Midbrain (tissue), 1 donor: Measurements from ENCODE around the gene CCN6.
A peak's percentile ranks its signal among the peaks of the same experiment; 100 is the strongest.
"Not testable (repeated sequence)": the region's sequence is repeated elsewhere in the genome, so short reads cannot be mapped to it uniquely, and the experiment has no call there.

ENCODE experiments used
- DNase-seq: peaks from one replicate; lab custom pipeline; 2025; lab: John Stamatoyannopoulos, UW

CCN6 gene

DNA sequence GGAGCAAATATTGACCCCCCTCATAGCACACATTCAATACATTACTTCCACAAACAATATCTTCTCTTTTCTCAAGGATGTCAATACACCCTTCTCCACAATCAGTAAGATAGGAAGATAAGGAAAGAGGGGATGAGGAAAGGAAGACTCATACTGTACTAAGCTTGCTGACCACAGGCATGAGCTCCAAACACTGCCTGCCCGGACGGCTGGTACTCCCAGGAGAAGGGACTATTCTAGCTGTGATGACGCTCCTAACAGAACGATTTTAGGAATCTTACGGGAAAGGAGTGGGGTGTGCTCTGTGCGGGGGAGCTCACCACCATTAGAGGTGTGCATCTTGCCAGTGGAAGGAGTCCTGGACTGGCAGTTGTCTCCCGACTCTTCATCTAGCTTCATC is 3.9 kb upstream of the CCN6 start:
- DNase-seq, result no peak

GRCh38 chr6:112050429-112050828 is 3.5 kb upstream of the CCN6 start:
- DNase-seq, result no peak

- DNase-seq, result not testable (repeated sequence)
Observed at GRCh38 chr6:112051251-112051740, 2.6 kb upstream of the CCN6 start.

- no peak for DNase-seq
Observed at GRCh38 chr6:112054555-112055190, 769 bp downstream of the CCN6 start.

GRCh38 chr6:112058243-112059032 is 4.5 kb downstream of the CCN6 start:
- DNase-seq, result no peak

GRCh38 chr6:112061605-112062004 is 7.7 kb downstream of the CCN6 start:
- DNase-seq, result no peak

- no peak for DNase-seq
Observed at GRCh38 chr6:112062966-112063365, 9.1 kb downstream of the CCN6 start.

DNA sequence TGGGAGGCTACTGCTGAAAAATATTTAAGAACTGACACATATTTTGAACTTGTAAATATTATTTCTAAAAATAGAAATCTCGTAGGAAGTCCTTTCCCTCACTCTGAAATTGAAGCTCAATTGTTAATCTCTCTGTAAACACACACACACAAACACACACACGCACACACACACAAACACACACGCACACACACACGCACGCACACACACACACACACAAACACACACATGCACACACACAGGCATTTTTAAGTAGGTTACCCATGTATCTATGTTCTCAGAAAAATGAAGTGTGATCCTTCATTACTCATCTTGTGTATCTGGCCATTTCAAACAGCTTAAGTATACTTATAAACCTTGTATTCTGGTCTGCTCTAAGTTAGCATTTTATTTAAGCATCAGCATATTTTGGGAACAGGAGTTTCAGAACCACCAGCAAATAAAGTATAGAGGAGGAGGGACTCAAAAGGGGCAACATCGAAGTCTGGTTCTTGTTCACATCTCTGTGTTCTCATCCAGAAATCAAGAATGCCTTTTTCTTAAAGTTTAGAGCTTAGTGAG is 11.6 kb downstream of the CCN6 start:
- DNase-seq, result no peak

DNA sequence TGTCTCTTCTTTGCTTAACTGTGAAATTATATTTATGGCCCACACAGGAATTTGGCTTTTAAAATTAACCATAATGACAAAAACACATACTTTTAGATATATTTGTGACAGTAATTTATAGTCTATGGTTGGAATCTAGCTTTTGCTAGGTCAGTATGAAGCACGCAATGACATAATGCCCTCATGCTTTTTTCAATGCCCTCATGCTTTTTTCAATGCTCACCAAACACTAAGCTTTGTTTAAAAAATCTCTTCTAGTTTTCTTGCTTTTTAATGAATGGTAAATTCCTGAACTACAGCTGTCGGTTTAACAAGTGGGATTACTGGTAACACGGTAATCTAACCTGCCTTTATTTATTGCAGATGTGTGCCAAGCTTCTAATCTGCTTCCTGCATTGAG is 12.7 kb downstream of the CCN6 start:
- no peak for DNase-seq

DNA sequence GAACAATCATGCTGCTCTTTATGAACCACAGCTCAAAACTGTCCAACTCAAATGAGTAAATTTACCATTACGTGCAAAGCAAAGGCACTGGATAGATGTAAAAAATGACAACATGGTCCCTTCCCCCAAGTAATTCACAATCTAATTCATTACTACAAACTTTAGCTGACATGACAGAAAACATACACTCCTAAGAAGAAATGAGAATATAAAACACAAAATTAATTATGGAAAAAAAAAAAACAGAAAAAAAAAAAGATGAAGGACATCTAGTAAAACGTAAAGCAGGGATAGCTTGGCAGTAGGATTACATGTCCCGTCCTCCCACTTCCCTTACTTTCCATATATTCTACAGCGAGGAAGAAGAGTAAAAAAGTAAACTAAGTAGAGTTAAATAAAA is 27.7 kb downstream of the CCN6 start:
- DNase-seq, result no peak

GRCh38 chr6:112085286-112086065 is 31.6 kb downstream of the CCN6 start:
- no peak for DNase-seq

DNA sequence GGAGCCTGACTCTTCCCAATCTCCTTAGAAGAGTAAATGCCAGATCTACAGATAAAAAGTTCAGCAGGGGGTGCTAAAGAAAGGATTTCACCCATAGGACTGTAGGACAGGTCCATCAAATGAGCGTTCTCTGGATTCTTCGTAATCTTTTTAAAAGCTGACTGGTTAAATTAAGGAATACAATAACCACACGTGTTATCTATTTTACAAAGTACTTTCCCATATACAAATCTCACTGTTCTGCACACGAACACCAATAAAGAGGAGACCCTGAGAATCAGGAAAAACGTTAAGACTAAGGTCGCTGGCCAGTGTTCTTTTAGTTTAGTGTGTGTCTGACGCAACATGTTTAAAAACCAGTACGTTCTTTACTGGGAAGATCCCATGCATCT is 32.8 kb downstream of the CCN6 start:
- DNase-seq, result peak; percentile 14

DNA sequence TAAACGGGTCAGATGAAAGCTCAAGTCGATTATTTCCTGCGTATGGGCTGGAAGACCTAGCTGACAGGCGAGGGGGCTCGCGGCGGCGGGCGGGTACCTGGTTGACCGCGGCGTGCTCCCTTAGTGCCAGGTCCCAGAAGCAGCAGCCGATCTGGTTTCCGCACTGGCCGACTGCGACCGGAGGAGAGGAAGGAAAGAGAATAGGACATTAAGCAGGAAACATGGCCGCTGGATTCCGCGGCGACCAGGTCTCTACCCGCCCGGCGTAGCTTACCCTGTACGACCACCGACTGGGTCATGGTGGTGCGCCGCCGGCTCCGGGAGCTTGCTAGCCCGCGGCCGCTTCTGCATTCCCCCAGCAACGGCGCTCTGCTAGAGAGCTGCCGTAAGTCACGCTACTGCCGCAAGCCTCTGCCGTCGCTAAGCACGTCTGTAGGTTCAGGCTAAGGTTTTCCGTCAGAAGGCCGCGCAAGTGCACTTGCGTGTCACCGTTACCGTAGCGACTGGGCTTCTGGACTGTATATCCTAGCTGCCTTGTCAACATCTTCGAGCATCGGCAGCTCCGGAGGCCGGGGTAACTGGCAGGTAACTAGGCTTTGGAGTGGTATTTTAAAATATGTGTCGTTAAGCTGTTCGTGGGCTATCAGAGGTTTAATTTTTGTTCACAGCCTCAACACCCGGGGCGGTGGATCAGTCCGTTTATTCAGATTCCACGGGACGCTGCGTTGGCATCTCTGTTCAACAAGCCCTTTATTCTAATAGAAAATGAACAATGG is 33.4 kb downstream of the CCN6 start, which contains the start of the genes FAM229B and TUBE1:
Gene FAM229B, plus strand, starts transcription at position 456 of the 776 bp plus-strand sequence. CDS start 11,693 bp downstream, outside the sequence.
Gene TUBE1, minus strand, starts transcription at position 347 of the 776 bp plus-strand sequence. Its CDS starts 48 bp downstream, at position 299.
- peak; percentile 95 for DNase-seq

DNA sequence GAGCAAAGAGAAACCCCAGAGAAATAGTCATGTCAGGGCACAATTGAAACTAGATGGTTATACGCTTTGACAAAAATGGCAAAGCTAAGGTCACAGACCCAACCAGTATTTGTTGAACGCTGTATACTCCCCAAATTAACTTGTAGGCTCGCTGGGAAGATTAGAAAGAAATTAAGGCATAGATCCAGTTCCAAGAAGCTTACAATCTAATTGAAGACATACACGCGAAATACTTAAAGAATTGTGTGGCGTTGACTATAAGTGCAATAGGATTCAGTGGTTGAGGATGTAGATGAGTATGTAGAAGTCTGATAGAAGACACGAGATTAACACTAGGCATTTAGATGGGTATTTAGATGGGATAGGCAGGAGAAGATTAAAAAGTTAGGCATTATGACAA is 34.0 kb downstream of the CCN6 start:
- no peak for DNase-seq

- no peak for DNase-seq
Observed at GRCh38 chr6:112096901-112097300, 43.0 kb downstream of the CCN6 start.

DNA sequence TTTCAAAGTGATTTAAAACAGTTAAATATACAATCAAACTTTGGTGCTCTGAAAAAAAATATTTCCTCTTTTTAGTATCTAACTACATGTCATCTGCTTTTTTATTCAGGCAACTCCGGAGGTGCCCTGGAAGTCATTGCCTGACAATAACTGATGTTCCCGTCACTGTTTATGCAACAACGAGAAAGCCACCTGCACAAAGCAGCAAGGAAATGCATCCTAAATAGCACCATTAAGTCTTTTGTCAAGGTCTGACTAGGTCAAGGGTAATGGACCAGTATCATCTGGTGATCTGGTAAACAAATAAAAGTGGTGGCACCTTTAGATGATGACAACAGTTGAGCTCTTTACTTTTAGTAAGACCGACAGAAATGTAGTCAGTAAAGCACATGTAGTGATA is 46.7 kb downstream of the CCN6 start:
- no peak for DNase-seq

DNA sequence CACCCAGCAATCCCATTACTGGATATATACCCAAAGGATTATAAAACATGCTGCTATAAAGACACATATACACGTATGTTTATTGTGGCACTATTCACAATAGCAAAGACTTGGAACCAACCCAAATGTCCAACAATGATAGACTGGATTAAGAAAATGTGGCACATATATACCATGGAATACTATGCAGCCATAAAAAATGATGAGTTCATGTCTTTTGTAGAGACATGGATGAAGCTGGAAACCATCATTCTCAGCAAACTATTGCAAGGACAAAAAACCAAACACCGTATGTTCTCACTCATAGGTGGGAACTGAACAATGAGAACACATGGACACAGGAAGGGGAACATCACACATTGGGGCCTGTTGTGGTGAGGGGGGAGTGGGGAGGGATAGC is 52.1 kb downstream of the CCN6 start:
- DNase-seq, result not testable (repeated sequence)

DNA sequence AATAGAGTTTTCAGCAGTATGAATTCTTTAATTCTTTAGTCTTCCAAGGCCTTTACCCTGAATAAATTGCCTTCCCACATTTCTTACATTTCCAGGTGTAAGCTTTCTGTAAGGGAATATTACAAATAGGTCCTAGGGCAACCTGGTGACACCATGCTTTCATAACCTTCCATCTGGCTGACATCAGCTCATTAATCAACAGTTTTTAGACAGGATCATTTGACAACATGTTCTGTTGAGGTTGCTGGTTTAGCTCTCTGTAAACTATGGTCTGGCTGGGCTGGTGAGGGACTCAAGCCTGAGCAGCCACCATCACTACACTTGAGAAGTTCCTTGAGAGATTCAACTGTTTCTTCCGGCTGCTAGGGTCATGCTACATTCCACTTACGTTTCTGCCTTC is 52.7 kb downstream of the CCN6 start:
- DNase-seq, result no peak

DNA sequence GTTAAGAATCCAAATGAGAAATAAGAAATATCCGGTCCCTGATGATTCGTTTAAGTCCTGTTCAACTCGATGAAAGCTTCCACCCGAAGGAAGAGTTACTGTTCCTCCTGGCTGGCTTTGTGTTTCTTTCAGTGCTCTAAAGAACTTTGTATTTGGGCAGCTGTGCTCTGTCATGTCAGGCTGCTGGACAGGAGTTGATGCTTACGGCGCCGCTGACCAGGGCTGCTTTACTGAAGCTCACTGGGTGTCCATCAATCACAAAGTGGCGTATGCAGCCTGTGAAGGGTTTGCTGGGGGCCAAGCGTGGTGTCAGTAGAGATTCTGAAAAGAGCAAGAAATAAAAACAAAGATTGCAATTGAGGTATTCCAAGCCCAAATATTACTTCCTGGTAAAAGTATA is 55.4 kb downstream of the CCN6 start:
- no peak for DNase-seq

DNA sequence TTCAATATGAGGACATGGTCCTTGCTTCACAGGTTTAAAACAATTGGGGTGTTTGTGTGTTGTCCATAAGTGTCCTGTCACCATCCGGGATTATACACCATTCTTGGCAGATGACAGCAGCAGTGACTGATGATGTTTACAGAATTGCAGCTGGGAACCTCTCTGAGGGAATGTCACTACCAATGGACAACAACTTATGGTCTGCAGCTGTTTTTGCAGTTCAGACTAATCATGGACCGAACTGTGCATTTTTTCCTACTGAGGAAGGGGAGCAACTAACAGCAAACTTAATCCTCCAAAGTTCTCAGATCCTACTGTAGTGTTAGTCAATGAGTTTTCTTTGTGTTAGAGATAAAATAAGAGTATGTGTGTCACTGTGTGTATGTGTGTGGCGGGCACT is 59.5 kb downstream of the CCN6 start:
- DNase-seq, result peak; percentile 19

GRCh38 chr6:112113918-112114317 is 60.0 kb downstream of the CCN6 start:
- DNase-seq, result no peak
